OCI-LY1 (cell line): ENCODE measurements around the gene NUF2.

Source experiments
- H2AFZ ChIP-seq: fragments of 200-600 bp; sonication (generic), shearing (Covaris generic); 2 replicates; pipeline ENCODE4 v1.6.0; 2014; ENCODE audit warnings: antibody characterized with exemption, mild to moderate bottlenecking, low read length
- H3F3A ChIP-seq: fragments of 200-600 bp; sonication (generic), shearing (Covaris generic); 2 replicates; pipeline ENCODE4 v1.6.0; 2014; ENCODE audit warnings: mild to moderate bottlenecking, antibody characterized with exemption, low read length, moderate library complexity; ENCODE audit not compliant: insufficient read depth
- H3K27ac ChIP-seq: fragments of 200-600 bp; sonication (generic); 2 replicates; pipeline ENCODE4 v1.5.1; 2014; ENCODE audit warnings: low read length, mixed run types, mild to moderate bottlenecking, low read depth; ENCODE audit not compliant: poor library complexity, severe bottlenecking
- H3K27me3 ChIP-seq: fragments of 200-600 bp; sonication (generic); 2 replicates; pipeline ENCODE4 v1.6.0; 2014; ENCODE audit warnings: antibody characterized with exemption, mild to moderate bottlenecking, low read length, moderate library complexity; ENCODE audit not compliant: insufficient read depth
- H3K36me3 ChIP-seq: fragments of 200-600 bp; sonication (generic); 2 replicates; pipeline ENCODE4 v1.6.1; 2014; ENCODE audit warnings: mild to moderate bottlenecking, antibody characterized with exemption, low read length, moderate library complexity, mixed read lengths; ENCODE audit not compliant: insufficient read depth
- H3K4me1 ChIP-seq: fragments of 200-600 bp; sonication (generic); 2 replicates; pipeline ENCODE4 v1.5.1; 2014; ENCODE audit warnings: mild to moderate bottlenecking, low read length, moderate library complexity; ENCODE audit not compliant: insufficient read depth, severe bottlenecking
- H3K4me2 ChIP-seq: fragments of 200-600 bp; sonication (generic), shearing (Covaris generic); 2 replicates; pipeline ENCODE4 v1.6.1; 2014; ENCODE audit warnings: low read length
- H3K4me3 ChIP-seq: fragments of 200-600 bp; sonication (generic); 2 replicates; pipeline ENCODE4 v1.5.1; 2014; ENCODE audit warnings: low read length, low read depth, mild to moderate bottlenecking, mixed read lengths; ENCODE audit not compliant: poor library complexity, severe bottlenecking
- H3K79me2 ChIP-seq: fragments of 200-600 bp; shearing (Covaris generic); 2 replicates; pipeline ENCODE4 v1.6.1; 2016; ENCODE audit warnings: mixed run types, low read length, mixed read lengths; ENCODE audit not compliant: insufficient read depth
- H3K9ac ChIP-seq: fragments of 200-600 bp; sonication (generic), shearing (Covaris generic); 2 replicates; pipeline ENCODE4 v1.6.1; 2014; ENCODE audit warnings: mild to moderate bottlenecking, low read length, mixed read lengths
- H3K9me2 ChIP-seq: fragments of 200-600 bp; sonication (generic), shearing (Covaris generic); 2 replicates; pipeline ENCODE4 v1.6.1; 2014; ENCODE audit warnings: low read depth, mild to moderate bottlenecking, low read length, mixed read lengths
- H3K9me3 ChIP-seq: fragments of 200-600 bp; shearing (Covaris generic); 2 replicates; pipeline ENCODE4 v1.6.1; 2014; ENCODE audit warnings: low read length, mixed read lengths
- H4K20me1 ChIP-seq: fragments of 200-600 bp; sonication (generic), shearing (Covaris generic); 2 replicates; pipeline ENCODE4 v1.6.0; 2016; ENCODE audit warnings: mild to moderate bottlenecking, low read length; ENCODE audit not compliant: insufficient read depth
- EZH2 ChIP-seq: fragments of 200-600 bp; sonication (generic), shearing (Covaris generic); IDR thresholded peaks from 2 replicates; pipeline ENCODE4 v1.8.0; 2017; ENCODE audit warnings: borderline replicate concordance, mixed run types, mild to moderate bottlenecking, antibody characterized with exemption, low read length, moderate library complexity, mixed read lengths
- TF ChIP-seq, protein P1 (sequence below): fragments of 200-600 bp; sonication (generic), shearing (Covaris generic); IDR thresholded peaks from 2 replicates; pipeline ENCODE4 v1.5.1; 2017; ENCODE audit warnings: mild to moderate bottlenecking, antibody characterized with exemption, low read length, moderate library complexity, mixed read lengths

NUF2 gene

DNA sequence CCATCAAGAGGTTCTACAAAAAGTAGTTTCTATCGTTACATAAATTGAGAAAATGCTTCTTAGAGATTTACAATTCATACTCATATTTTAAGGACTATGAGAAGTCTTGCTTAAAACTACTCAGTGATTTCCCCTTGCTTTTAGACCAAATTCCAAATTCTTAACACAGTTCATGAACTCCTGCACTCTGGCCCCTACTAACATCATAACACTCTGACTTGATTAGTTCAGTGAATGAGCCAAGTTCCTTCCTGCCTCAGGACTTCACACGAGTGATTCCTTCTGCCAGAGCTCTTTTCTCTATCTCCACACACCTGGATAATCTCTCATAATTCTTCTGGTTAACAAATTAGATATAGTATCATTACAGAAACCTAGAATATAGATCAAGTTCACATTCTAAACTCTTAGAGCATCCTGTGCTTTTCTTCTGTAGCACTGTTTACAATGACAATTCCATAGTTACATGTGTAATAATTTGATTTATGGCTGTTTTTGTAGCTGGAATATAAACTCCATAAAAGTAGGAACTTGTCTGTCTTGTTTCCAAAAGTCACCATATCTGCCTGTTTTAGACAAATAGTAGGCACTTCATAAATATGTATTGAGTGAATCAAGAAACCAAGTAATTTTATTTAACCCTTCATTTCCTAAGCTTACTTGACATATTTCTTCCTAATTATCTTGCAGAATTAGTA is 59.9 kb downstream of the NUF2 start:
- Histone ChIP-seq H3K9me3 (no peaks in the 10 kb centered on the region), H3K79me2 (no peaks in the 10 kb centered on the region), H2AFZ (no peak overlapping the region), H3K4me1 (no peaks in the 10 kb centered on the region), H3K36me3 (no peaks in the 10 kb centered on the region), H3F3A (no peaks in the 10 kb centered on the region), H3K27me3 (no peaks in the 10 kb centered on the region), H3K9ac (no peak overlapping the region), H4K20me1 (no peaks in the 10 kb centered on the region), H3K4me2 (no peak overlapping the region), H3K9me2 (no peaks in the 10 kb centered on the region), H3K4me3 (no peak overlapping the region), H3K27ac (no peak overlapping the region)
- TF ChIP-seq EZH2: no peak
- TF ChIP-seq, protein P1, sequence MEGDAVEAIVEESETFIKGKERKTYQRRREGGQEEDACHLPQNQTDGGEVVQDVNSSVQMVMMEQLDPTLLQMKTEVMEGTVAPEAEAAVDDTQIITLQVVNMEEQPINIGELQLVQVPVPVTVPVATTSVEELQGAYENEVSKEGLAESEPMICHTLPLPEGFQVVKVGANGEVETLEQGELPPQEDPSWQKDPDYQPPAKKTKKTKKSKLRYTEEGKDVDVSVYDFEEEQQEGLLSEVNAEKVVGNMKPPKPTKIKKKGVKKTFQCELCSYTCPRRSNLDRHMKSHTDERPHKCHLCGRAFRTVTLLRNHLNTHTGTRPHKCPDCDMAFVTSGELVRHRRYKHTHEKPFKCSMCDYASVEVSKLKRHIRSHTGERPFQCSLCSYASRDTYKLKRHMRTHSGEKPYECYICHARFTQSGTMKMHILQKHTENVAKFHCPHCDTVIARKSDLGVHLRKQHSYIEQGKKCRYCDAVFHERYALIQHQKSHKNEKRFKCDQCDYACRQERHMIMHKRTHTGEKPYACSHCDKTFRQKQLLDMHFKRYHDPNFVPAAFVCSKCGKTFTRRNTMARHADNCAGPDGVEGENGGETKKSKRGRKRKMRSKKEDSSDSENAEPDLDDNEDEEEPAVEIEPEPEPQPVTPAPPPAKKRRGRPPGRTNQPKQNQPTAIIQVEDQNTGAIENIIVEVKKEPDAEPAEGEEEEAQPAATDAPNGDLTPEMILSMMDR: no peak

DNA sequence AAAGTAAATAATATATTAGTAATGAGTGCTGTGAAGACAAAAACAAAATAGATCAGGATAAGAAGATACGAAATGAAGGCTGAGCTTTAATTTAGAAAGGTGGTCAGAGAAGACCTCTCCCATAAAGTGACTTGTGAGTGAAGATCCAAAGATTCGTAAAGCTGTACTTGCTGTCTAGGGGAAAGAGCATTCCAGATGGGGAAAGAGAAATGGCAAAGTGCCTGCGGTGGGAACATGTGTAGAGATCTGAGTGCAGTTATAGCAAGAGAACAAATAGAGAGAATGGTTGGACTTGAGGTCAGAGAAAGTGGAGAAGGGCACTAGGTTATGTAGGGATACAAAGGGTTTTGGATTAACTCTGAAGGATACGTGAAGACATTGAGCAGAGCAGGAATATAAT is 60.6 kb downstream of the NUF2 start:
- Histone ChIP-seq H3K27ac (no peak overlapping the region), H4K20me1 (no peaks in the 10 kb centered on the region), H2AFZ (no peak overlapping the region), H3K9me2 (no peaks in the 10 kb centered on the region), H3K27me3 (no peaks in the 10 kb centered on the region), H3K9me3 (no peaks in the 10 kb centered on the region), H3K4me1 (no peaks in the 10 kb centered on the region), H3K9ac (no peak overlapping the region), H3K36me3 (no peaks in the 10 kb centered on the region), H3F3A (no peaks in the 10 kb centered on the region), H3K4me2 (no peak overlapping the region), H3K79me2 (no peaks in the 10 kb centered on the region), H3K4me3 (no peak overlapping the region)
- TF ChIP-seq, protein P1: no peak
- no peak for TF ChIP-seq EZH2

DNA sequence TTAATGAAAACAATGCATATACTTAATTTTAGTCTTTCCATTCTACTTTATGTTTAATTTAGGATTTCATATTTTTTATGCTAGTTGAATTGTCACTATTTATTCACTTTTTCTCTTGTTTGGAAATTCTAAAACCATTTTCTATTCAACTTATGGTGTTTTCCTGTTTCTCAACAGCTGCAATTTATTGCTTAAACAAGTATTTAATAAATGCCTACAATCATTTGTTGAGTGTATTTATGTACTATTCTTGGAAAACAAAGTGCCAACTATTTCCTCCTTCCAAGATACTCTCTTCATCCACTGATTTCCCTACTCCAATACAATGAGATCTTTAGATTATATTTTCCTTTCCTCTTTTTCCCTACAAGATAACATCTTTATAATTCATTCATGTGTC is 65.4 kb downstream of the NUF2 start:
- Histone ChIP-seq H3K4me3 (no peak overlapping the region), H3K36me3 (no peaks in the 10 kb centered on the region), H3K9ac (no peak overlapping the region), H3K27ac (no peak overlapping the region), H3K9me2 (no peaks in the 10 kb centered on the region), H3F3A (no peaks in the 10 kb centered on the region), H3K27me3 (no peaks in the 10 kb centered on the region), H3K4me1 (no peaks in the 10 kb centered on the region), H3K79me2 (no peaks in the 10 kb centered on the region), H3K4me2 (no peak overlapping the region), H4K20me1 (no peaks in the 10 kb centered on the region), H3K9me3 (no peaks in the 10 kb centered on the region), H2AFZ (no peak overlapping the region)
- TF ChIP-seq, protein P1: no peak
- TF ChIP-seq EZH2: no peak
